WTC11 (cell line): Measurements from ENCODE around the gene TXNRD1. TPM values are rescaled to one million over a fixed set of nuclear protein-coding genes. Genes with fewer than 3 reads are reported as not detected.
"Not testable (repeated sequence)": the region's sequence is repeated elsewhere in the genome, so short reads cannot be mapped to it uniquely, and the experiment has no call there.

Experiments used
- ATAC-seq: fragments of 200-7000 bp; cut with Tn5 transposase; 2 replicates; pipeline ENCODE4 v1.10.0; 2021; ENCODE audit warnings: mild to moderate bottlenecking, moderate library complexity
- CTCF ChIA-PET: fragments of 300-600 bp; sonication (Branson Sonifier 250); formaldehyde crosslinking; loops from one replicate; lab custom pipeline; 2021; ENCODE audit warnings: antibody characterized with exemption; lab: Charles Lee
- POLR2A ChIA-PET: fragments of 350-600 bp; sonication (Branson Sonifier 250); formaldehyde crosslinking; loops from one replicate; lab custom pipeline; 2021; ENCODE audit warnings: antibody characterized with exemption; lab: Charles Lee
- DNase-seq: peaks from one replicate; pipeline ENCODE4 v3.0.0; 2021; ENCODE audit warnings: low spot score
- H3K27ac Mint-ChIP-seq: 2 replicates; pipeline ENCODE4 v1.8.0; 2021; ENCODE audit warnings: mixed read lengths
- H3K27me3 Mint-ChIP-seq: 2 replicates; pipeline ENCODE4 v1.8.0; 2021; ENCODE audit warnings: low read depth, mild to moderate bottlenecking, moderate library complexity, mixed read lengths
- H3K36me3 Mint-ChIP-seq: 2 replicates; pipeline ENCODE4 v1.8.0; 2021; ENCODE audit warnings: mixed read lengths
- H3K4me1 Mint-ChIP-seq: 2 replicates; pipeline ENCODE4 v1.8.0; 2022; ENCODE audit warnings: mixed read lengths
- H3K4me3 Mint-ChIP-seq: 2 replicates; pipeline ENCODE4 v1.8.0; 2021; ENCODE audit warnings: mild to moderate bottlenecking, moderate library complexity, mixed read lengths
- H3K9me3 Mint-ChIP-seq: 2 replicates; pipeline ENCODE4 v1.8.0; 2021; ENCODE audit warnings: mixed read lengths
- ATF2 ChIP-seq: sonication (generic); formaldehyde crosslinking; IDR thresholded peaks from 2 replicates; pipeline ENCODE4 v1.8.1; 2022; ENCODE audit warnings: low read depth, missing genetic modification reagents, borderline replicate concordance
- CREM ChIP-seq: sonication (generic); formaldehyde crosslinking; IDR thresholded peaks from 2 replicates; pipeline ENCODE4 v1.8.1; 2022; ENCODE audit warnings: mild to moderate bottlenecking, missing genetic modification reagents, moderate library complexity
- E2F1 ChIP-seq: sonication (generic); formaldehyde crosslinking; IDR thresholded peaks from 2 replicates; pipeline ENCODE4 v1.8.0; 2022; ENCODE audit warnings: mild to moderate bottlenecking, missing genetic modification reagents
- ETV6 ChIP-seq: sonication (generic); formaldehyde crosslinking; IDR thresholded peaks from 2 replicates; pipeline ENCODE4 v1.8.1; 2022; ENCODE audit warnings: mild to moderate bottlenecking, missing genetic modification reagents
- IRF2 ChIP-seq: sonication (generic); formaldehyde crosslinking; IDR thresholded peaks from 2 replicates; pipeline ENCODE4 v1.8.0; 2022; ENCODE audit warnings: low read depth, missing genetic modification reagents, borderline replicate concordance
- KAT7 ChIP-seq: sonication (generic); formaldehyde crosslinking; IDR thresholded peaks from 2 replicates; pipeline ENCODE4 v1.8.1; 2023; ENCODE audit warnings: missing genetic modification reagents, mild to moderate bottlenecking, borderline replicate concordance
- NR1H2 ChIP-seq: sonication (generic); formaldehyde crosslinking; IDR thresholded peaks from 2 replicates; pipeline ENCODE4 v1.9.0; 2021; ENCODE audit warnings: mild to moderate bottlenecking, moderate library complexity, missing genetic modification reagents
- PRRX2 ChIP-seq: fragments of 250-450 bp; sonication (Bioruptor Pico); IDR thresholded peaks from 2 replicates; pipeline ENCODE4 v1.8.0; 2021; ENCODE audit warnings: mild to moderate bottlenecking
- RELA ChIP-seq: sonication (generic); formaldehyde crosslinking; IDR thresholded peaks from 2 replicates; pipeline ENCODE4 v1.8.1; 2022; ENCODE audit warnings: missing genetic modification reagents, mild to moderate bottlenecking, borderline replicate concordance
- TCF7 ChIP-seq: sonication (generic); formaldehyde crosslinking; IDR thresholded peaks from 2 replicates; pipeline ENCODE4 v1.8.0; 2022; ENCODE audit warnings: mild to moderate bottlenecking, low read depth, missing genetic modification reagents, moderate library complexity
- TEAD1 ChIP-seq: sonication (generic); formaldehyde crosslinking; IDR thresholded peaks from 2 replicates; pipeline ENCODE4 v1.8.0; 2022; ENCODE audit warnings: mild to moderate bottlenecking, missing genetic modification reagents
- TP53 ChIP-seq: sonication (generic); formaldehyde crosslinking; IDR thresholded peaks from 2 replicates; pipeline ENCODE4 v1.8.1; 2023; ENCODE audit warnings: mild to moderate bottlenecking, missing genetic modification reagents
- USF2 ChIP-seq: sonication (generic); formaldehyde crosslinking; IDR thresholded peaks from 2 replicates; pipeline ENCODE4 v1.8.1; 2023; ENCODE audit warnings: mild to moderate bottlenecking, missing genetic modification reagents, moderate library complexity
- ZNF121 ChIP-seq: sonication (generic); formaldehyde crosslinking; IDR thresholded peaks from 2 replicates; pipeline ENCODE4 v1.8.0; 2023; ENCODE audit warnings: missing genetic modification reagents
- ZNF219 ChIP-seq: sonication (generic); formaldehyde crosslinking; IDR thresholded peaks from 2 replicates; pipeline ENCODE4 v1.8.0; 2023; ENCODE audit warnings: missing genetic modification reagents, mild to moderate bottlenecking, borderline replicate concordance
- total RNA-seq: library from RNA; stranded (reverse); gene quantifications from 3 replicates; pipeline ENCODE4 v1.2.3, GENCODE V29; 2021
- TF ChIP-seq, protein P1 (sequence below): sonication (generic); formaldehyde crosslinking; IDR thresholded peaks from 2 replicates; pipeline ENCODE4 v1.8.1; 2023; ENCODE audit warnings: mild to moderate bottlenecking, missing genetic modification reagents
- TF ChIP-seq, protein P2 (sequence below): fragments of 250-450 bp; sonication (Bioruptor Pico); IDR thresholded peaks from 2 replicates; pipeline ENCODE4 v2.1.2; 2022; ENCODE audit warnings: mild to moderate bottlenecking, moderate library complexity
- TF ChIP-seq, protein P3 (sequence below): sonication (generic); formaldehyde crosslinking; IDR thresholded peaks from 2 replicates; pipeline ENCODE4 v1.8.1; 2022; ENCODE audit warnings: missing genetic modification reagents, borderline replicate concordance

TXNRD1 gene
- total RNA-seq, 1 experiment from 2014 or later, result 113 TPM

GRCh38 chr12:104172570-104172947 is 43.0 kb upstream of the TXNRD1 start:
- Mint-ChIP-seq H3K27ac (no peak overlapping the region), H3K27me3 (peaks cover 4% of the 10 kb centered on the region; the same call in 1 of the 2 replicates), H3K9me3 (0 out of 2 replicates have a peak, but pooled peaks cover 4% of the 10 kb centered on the region), H3K36me3 (no peaks in the 10 kb centered on the region), H3K4me1 (0 out of 2 replicates have a peak, but pooled peaks cover 3% of the 10 kb centered on the region), H3K4me3 (no peak overlapping the region)
- DNase-seq, result no peak
- CTCF ChIA-PET, result interaction anchor here (0.9 to 2.5 kb wide), 3 partner anchors 34 to 300 kb away, joined by 3 to 7 read pairs (median 3); partner anchors contain the start of gene NFYB
- POLR2A ChIA-PET, result no interaction called here
- no peak for ATAC-seq
- TF ChIP-seq, protein P1, sequence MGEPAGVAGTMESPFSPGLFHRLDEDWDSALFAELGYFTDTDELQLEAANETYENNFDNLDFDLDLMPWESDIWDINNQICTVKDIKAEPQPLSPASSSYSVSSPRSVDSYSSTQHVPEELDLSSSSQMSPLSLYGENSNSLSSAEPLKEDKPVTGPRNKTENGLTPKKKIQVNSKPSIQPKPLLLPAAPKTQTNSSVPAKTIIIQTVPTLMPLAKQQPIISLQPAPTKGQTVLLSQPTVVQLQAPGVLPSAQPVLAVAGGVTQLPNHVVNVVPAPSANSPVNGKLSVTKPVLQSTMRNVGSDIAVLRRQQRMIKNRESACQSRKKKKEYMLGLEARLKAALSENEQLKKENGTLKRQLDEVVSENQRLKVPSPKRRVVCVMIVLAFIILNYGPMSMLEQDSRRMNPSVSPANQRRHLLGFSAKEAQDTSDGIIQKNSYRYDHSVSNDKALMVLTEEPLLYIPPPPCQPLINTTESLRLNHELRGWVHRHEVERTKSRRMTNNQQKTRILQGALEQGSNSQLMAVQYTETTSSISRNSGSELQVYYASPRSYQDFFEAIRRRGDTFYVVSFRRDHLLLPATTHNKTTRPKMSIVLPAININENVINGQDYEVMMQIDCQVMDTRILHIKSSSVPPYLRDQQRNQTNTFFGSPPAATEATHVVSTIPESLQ, result no peak
- TF ChIP-seq TCF7, result no peak
- no peak for TF ChIP-seq TEAD1 (CRISPR knock-in tag)
- TF ChIP-seq, protein P2, sequence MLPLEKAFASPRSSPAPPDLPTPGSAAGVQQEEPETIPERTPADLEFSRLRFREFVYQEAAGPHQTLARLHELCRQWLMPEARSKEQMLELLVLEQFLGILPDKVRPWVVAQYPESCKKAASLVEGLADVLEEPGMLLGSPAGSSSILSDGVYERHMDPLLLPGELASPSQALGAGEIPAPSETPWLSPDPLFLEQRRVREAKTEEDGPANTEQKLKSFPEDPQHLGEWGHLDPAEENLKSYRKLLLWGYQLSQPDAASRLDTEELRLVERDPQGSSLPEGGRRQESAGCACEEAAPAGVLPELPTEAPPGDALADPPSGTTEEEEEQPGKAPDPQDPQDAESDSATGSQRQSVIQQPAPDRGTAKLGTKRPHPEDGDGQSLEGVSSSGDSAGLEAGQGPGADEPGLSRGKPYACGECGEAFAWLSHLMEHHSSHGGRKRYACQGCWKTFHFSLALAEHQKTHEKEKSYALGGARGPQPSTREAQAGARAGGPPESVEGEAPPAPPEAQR (CRISPR knock-in tag), result no peak
- no peak for TF ChIP-seq IRF2
- no peak for TF ChIP-seq CREM (CRISPR knock-in tag)
- TF ChIP-seq NR1H2, result no peak
- TF ChIP-seq, protein P3, sequence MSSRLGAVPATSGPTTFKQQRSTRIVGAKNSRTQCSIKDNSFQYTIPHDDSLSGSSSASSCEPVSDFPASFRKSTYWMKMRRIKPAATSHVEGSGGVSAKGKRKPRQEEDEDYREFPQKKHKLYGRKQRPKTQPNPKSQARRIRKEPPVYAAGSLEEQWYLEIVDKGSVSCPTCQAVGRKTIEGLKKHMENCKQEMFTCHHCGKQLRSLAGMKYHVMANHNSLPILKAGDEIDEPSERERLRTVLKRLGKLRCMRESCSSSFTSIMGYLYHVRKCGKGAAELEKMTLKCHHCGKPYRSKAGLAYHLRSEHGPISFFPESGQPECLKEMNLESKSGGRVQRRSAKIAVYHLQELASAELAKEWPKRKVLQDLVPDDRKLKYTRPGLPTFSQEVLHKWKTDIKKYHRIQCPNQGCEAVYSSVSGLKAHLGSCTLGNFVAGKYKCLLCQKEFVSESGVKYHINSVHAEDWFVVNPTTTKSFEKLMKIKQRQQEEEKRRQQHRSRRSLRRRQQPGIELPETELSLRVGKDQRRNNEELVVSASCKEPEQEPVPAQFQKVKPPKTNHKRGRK, result no peak
- TF ChIP-seq RELA (CRISPR knock-in tag), result no peak
- TF ChIP-seq ZNF121 (CRISPR knock-in tag), result no peak
- TF ChIP-seq ZNF219 (CRISPR knock-in tag), result no peak
- TF ChIP-seq E2F1 (CRISPR knock-in tag), result no peak
- TF ChIP-seq ETV6, result no peak
- no peak for TF ChIP-seq KAT7 (CRISPR knock-in tag)
- TF ChIP-seq PRRX2 (CRISPR knock-in tag), result no peak
- no peak for TF ChIP-seq TP53 (CRISPR knock-in tag)
- no peak for TF ChIP-seq ATF2 (CRISPR knock-in tag)
- no peak for TF ChIP-seq USF2

DNA sequence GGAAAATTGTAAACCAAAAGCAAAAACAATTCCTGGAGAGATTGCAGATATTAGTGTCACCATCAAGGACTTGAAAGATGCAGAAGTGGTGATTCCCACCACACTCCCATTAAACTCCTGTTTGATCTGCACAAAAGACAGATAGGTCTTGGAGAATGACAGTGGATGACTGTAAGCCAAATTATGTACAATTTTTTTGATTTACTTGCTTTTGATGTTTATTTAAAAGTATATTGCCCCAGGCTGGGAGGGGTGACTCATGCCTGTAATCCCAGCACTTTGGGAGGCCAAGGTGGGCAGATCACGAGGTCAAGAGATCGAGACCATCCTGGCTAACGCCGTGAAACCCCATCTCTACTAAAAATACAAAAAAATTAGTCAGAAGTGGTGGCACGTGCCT is 41.8 kb upstream of the TXNRD1 start:
- POLR2A ChIA-PET, DNase-seq, H3K9me3 Mint-ChIP-seq, H3K36me3 Mint-ChIP-seq, H3K27me3 Mint-ChIP-seq, CTCF ChIA-PET, H3K4me1 Mint-ChIP-seq, H3K27ac Mint-ChIP-seq, ATAC-seq, H3K4me3 Mint-ChIP-seq: not testable (repeated sequence)
